D721Med (cell line): ENCODE measurements around the gene DYSF.

Source experiments
- DNase-seq: peaks from one replicate; pipeline ENCODE4 v3.0.0; 2011; ENCODE audit warnings: low spot score; ENCODE audit not compliant: insufficient read length
- FAIRE-seq: peaks from 2 replicates; lab custom pipeline; 2011; peaks lifted over from hg19 to GRCh38; lab: Jason Lieb, UNC
- TF ChIP-seq, protein P1 (sequence below): IDR thresholded peaks from 2 replicates; pipeline ENCODE4 v1.5.1; 2012; ENCODE audit warnings: mild to moderate bottlenecking, control low read depth; ENCODE audit not compliant: insufficient read depth; ENCODE audit errors: missing control alignments

The DYSF gene

DNA sequence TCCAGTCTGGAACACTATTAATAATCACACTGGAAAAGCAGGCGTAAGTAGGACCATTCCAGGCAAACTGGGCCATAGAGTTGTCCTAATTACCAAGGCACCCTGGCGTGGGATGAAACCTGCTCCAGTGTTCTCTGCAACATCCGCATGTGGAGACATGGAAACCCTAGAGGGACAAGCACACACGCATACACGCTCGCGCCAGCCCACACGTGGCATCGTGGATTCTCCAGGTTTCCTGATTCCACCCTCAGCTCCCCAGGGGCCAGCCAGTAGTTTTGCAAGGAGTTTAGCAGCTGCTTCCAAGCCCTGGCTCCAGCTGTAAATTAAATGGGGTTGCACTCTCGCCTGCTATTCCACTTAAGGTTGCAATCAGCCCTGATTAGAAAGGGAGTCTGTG lies 127.7 kb downstream of the DYSF start:
- DNase-seq (no peak), FAIRE-seq (no peak)
- TF ChIP-seq, protein P1, sequence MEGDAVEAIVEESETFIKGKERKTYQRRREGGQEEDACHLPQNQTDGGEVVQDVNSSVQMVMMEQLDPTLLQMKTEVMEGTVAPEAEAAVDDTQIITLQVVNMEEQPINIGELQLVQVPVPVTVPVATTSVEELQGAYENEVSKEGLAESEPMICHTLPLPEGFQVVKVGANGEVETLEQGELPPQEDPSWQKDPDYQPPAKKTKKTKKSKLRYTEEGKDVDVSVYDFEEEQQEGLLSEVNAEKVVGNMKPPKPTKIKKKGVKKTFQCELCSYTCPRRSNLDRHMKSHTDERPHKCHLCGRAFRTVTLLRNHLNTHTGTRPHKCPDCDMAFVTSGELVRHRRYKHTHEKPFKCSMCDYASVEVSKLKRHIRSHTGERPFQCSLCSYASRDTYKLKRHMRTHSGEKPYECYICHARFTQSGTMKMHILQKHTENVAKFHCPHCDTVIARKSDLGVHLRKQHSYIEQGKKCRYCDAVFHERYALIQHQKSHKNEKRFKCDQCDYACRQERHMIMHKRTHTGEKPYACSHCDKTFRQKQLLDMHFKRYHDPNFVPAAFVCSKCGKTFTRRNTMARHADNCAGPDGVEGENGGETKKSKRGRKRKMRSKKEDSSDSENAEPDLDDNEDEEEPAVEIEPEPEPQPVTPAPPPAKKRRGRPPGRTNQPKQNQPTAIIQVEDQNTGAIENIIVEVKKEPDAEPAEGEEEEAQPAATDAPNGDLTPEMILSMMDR = no peak

DNA sequence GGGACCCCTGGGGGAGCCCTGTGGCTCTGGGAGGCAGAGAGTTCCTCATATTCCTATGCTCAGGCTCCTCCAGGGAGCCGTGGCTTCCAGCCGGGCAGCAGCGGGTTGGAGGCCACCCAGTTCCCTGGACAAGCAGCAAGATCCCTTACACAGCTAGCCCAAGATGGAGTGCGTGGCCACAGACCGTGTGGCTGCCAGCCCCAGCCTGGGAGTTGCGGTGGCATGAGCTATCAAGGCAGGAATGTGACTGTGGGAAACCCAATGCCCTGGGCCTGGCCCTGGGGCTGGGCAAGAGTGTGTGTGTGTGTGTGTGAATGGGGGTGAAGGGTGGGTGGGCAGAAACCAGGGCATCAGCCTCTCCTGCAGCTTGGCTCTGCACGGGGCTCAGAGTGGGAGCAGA lies 130.5 kb downstream of the DYSF start:
- TF ChIP-seq, protein P1 = no peak
- no peak for DNase-seq
- FAIRE-seq = no peak

DNA sequence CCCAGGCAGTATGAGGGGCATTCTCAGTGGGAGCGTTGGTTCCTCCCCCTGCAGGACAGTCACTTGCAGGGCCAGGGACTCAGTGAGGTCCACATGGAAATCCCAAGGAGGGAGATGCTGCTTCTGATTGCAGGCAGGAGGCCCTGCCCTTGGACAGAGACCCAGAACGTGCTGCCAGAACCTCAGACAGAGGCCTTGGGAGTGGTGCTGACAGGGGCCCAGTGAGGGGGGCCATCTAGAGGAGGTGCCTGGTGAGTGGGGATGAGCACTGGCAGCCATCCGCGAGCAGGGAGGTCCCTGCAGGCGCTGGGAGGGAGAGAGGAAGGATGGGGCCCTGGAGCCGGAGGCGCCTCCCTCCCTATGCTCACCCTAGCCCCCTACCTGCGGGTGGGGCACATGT lies 133.1 kb downstream of the DYSF start:
- FAIRE-seq = no peak
- DNase-seq = no peak
- TF ChIP-seq, protein P1 = no peak

DNA sequence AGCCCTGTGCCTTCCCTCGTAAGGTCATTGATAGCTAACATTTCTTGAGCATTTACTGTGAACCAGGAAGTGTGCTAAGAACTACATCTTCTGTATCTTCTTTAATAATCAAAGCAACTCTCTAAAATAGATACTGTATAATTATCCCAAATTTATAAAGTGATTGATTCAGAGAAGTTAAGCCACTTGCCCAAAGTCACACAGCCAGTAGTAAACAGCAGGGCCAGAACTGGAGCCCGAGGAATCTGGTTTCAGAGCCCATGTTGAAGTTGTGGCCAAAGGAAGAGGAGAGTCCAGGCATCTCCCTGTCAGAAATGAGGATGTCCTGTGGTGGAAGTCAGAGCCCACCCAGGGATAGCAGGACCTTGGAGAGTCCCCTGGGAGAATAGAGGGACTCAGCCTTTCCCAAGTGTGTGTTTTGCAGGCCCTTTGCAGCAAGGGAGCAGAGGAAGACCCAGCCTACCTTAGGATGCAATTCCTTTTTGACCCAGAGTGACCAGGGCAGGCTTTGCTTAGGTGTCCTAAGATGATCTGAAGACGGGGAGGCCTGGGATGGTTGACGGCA lies 134.2 kb downstream of the DYSF start:
- DNase-seq = no peak
- no peak for FAIRE-seq
- TF ChIP-seq, protein P1 = no peak

DNA sequence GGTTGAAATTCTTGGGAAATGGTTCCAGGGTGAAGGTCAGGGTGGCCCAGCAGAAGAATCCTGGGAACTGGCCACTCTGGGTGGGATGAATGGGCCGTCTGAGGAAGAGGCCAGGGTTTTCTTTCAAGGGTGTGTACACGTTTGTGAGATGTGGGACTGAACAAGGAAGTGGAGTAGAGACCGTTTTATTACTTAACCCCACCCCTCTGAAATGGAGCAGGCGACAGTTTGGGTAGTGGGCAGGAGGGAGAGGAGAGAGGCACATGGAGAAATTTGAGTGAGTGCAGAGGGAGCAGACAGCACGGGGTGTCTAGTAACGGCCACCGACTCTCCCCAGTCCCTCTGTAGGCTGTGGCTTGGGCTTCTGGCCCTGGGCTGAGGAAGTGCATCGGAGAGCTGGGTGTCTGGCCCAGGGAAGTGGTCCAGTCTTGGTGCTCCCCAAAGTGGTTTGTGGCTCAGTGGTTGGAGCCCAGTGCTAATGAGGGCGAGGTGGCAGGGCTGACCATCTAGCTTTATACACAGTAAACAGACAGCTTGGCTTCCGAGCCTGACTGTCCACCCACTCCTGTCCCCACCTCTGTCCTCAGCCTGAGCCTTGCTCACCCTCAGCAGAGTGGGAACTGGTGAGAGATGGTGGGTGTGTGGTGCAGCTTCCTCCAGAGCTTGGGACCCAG lies 135.3 kb downstream of the DYSF start:
- TF ChIP-seq, protein P1 = no peak
- no peak for FAIRE-seq
- DNase-seq = no peak

DNA sequence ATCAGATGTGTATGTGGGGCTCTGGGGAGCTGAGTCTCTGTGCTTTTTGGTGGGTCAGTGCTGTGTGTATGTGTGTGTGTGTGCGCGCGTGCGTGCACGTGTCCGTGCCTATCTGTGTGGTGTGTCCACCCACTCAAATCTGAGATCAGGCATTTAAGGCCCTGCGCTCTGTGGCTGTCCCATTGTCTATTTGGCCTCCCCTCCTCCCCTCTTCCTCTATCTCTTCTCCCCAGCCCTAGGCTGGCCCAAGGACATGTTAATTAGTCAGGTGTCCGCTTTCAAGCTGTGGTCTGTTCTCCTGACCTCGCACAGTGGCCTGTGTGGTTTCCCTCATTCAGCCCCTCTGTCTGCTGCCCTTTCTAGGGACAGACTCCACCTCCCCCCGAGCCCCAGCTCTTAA lies 136.4 kb downstream of the DYSF start:
- no peak for FAIRE-seq
- TF ChIP-seq, protein P1 = no peak
- DNase-seq = no peak

DNA sequence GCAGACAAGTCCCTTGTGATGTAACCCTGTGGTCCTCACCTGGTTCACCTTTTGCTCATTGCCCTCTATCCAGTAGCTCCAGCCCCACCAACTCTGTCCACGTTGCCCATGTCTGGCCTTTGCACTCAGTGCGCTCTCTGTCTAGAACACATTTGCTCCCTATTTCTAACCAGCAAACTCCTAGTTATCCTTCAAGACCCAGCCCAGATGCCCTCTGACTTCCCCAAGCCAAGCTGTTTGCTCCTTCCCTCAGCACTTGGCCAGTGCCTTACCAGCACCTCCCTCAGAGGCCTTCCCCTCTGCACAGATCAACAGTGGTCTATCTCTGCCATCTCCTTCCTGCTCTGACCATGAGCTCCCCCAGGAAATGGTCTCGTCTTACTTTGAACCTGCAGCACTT lies 137.7 kb downstream of the DYSF start:
- FAIRE-seq (no peak), DNase-seq (no peak)
- TF ChIP-seq, protein P1 = no peak
